H1 (cell line): ENCODE results near the gene GMEB2. TPM values are rescaled to one million over a fixed set of nuclear protein-coding genes. Genes with fewer than 3 reads are reported as not detected.
A peak's percentile ranks its signal among the peaks of the same experiment; 100 is the strongest.

Source experiments
- CTCF ChIA-PET: fragments of 300-600 bp; sonication (Branson Sonifier 250); formaldehyde crosslinking; loops from one replicate; lab custom pipeline; 2021; ENCODE audit not compliant: partially characterized antibody; lab: Charles Lee
- POLR2A ChIA-PET: fragments of 300-600 bp; sonication (Branson Sonifier 250); formaldehyde crosslinking; loops from one replicate; lab custom pipeline; 2021; ENCODE audit warnings: inconsistent platforms; ENCODE audit not compliant: partially characterized antibody; lab: Charles Lee
- DNase-seq, 2 experiments: peaks; one replicate each; pipeline versions ENCODE4 v3.0.0 to v3.0.0-alpha.2; 2010 to 2022; ENCODE audit warnings: low spot score in 2 of 2, low read depth in 1 of 2, mixed read lengths in 1 of 2
- FAIRE-seq: peaks from 2 replicates; lab custom pipeline; 2011; peaks lifted over from hg19 to GRCh38; lab: Jason Lieb, UNC
- H2AFZ ChIP-seq: 2 replicates; pipeline ENCODE4 v1.8.1; 2012; ENCODE audit warnings: low read length, inconsistent platforms
- H2AK5ac ChIP-seq: 2 replicates; pipeline ENCODE4 v1.6.1; 2013; ENCODE audit warnings: low read depth, low read length
- H2BK120ac ChIP-seq: replicated peaks from 2 replicates; pipeline ENCODE3; 2013; ENCODE audit warnings: low read depth, low read length, inconsistent platforms
- H2BK12ac ChIP-seq: 2 replicates; pipeline ENCODE4 v1.6.1; 2013; ENCODE audit warnings: low read depth, low read length
- H2BK15ac ChIP-seq: 2 replicates; pipeline ENCODE4 v1.6.1; 2013; ENCODE audit warnings: low read length
- H2BK20ac ChIP-seq: 2 replicates; pipeline ENCODE4 v1.6.1; 2013; ENCODE audit warnings: low read length
- H2BK5ac ChIP-seq: 2 replicates; pipeline ENCODE4 v1.6.1; 2013; ENCODE audit warnings: low read depth, low read length
- H3K14ac ChIP-seq: 2 replicates; pipeline ENCODE4 v1.6.1; 2013; ENCODE audit warnings: inconsistent platforms; ENCODE audit not compliant: insufficient read length
- H3K18ac ChIP-seq: 2 replicates; pipeline ENCODE4 v1.6.1; 2013; ENCODE audit warnings: low read length; ENCODE audit errors: extremely low read depth
- H3K23ac ChIP-seq: 2 replicates; pipeline ENCODE4 v1.6.1; 2013; ENCODE audit warnings: inconsistent platforms; ENCODE audit not compliant: insufficient read length
- H3K23me2 ChIP-seq: 2 replicates; pipeline ENCODE4 v1.6.1; 2013; ENCODE audit warnings: low read depth, low read length
- H3K27ac ChIP-seq: 2 replicates; pipeline ENCODE4 v1.6.1; 2011; ENCODE audit warnings: low read depth, low read length, inconsistent platforms
- H3K27me3 ChIP-seq, 4 experiments: replicated peaks in 1 of 4; 1 replicate in 1 of 4; 2 replicates in 3 of 4; pipeline versions ENCODE4 v1.6.1 to v1.8.1; 2011 to 2013; ENCODE audit warnings: low read length in 3 of 4, mild to moderate bottlenecking in 3 of 4, inconsistent platforms in 2 of 4, mixed read lengths in 2 of 4, moderate library complexity in 1 of 4; ENCODE audit not compliant: control insufficient read depth in 3 of 4, insufficient read depth in 3 of 4; ENCODE audit errors: extremely low read depth in 1 of 4
- H3K36me3 ChIP-seq, 4 experiments: 2 replicates each; pipeline versions ENCODE4 v1.6.1 to v1.8.1; 2011 to 2013; ENCODE audit warnings: mild to moderate bottlenecking in 4 of 4, low read length in 3 of 4, moderate library complexity in 2 of 4, control low read depth in 1 of 4, inconsistent platforms in 1 of 4; ENCODE audit not compliant: insufficient read depth in 4 of 4, control insufficient read depth in 2 of 4
- H3K4ac ChIP-seq: replicated peaks from 2 replicates; pipeline ENCODE3; 2013; ENCODE audit warnings: low read length, low read depth, mixed read lengths, inconsistent platforms; ENCODE audit not compliant: insufficient read length
- H3K4me1 ChIP-seq, 4 experiments: replicated peaks in 1 of 4; 1 replicate in 1 of 4; 2 replicates in 3 of 4; pipeline versions ENCODE4 v1.6.1 to v1.8.1; 2011 to 2013; ENCODE audit warnings: low read length in 3 of 4, inconsistent platforms in 2 of 4, mixed read lengths in 1 of 4; ENCODE audit not compliant: insufficient read depth in 4 of 4, control insufficient read depth in 3 of 4
- H3K4me2 ChIP-seq, 2 experiments: 2 replicates each; pipeline versions ENCODE4 v1.6.1 to v1.8.1; 2011 to 2013; ENCODE audit warnings: low read depth in 2 of 2, low read length in 2 of 2, control low read depth in 1 of 2, inconsistent platforms in 1 of 2, mild to moderate bottlenecking in 1 of 2; ENCODE audit not compliant: insufficient read depth in 1 of 2
- H3K4me3 ChIP-seq, 4 experiments: fragments of 200-600, 300-600 bp in 1 of 4; sonication (generic), shearing (Covaris generic), sonication (Bioruptor Twin) in 1 of 4; 2 replicates each; pipeline versions ENCODE4 v1.5.1 to v1.8.1; 2011 to 2016; ENCODE audit warnings: low read length in 4 of 4, low read depth in 3 of 4, control low read depth in 2 of 4, inconsistent platforms in 2 of 4, mild to moderate bottlenecking in 2 of 4, mixed read lengths in 1 of 4, moderate library complexity in 1 of 4; ENCODE audit not compliant: insufficient read depth in 2 of 4; ENCODE audit errors: extremely low read depth in 1 of 4
- H3K56ac ChIP-seq: replicated peaks from 2 replicates; pipeline ENCODE3; 2013; ENCODE audit warnings: low read depth, mild to moderate bottlenecking, mixed read lengths, low read length, inconsistent platforms; ENCODE audit not compliant: insufficient read length
- H3K79me1 ChIP-seq: 2 replicates; pipeline ENCODE4 v1.6.1; 2013; ENCODE audit warnings: low read depth, low read length, control low read depth
- H3K79me2 ChIP-seq, 2 experiments: 2 replicates each; pipeline versions ENCODE4 v1.6.1 to v1.8.1; 2012 to 2013; ENCODE audit warnings: low read length in 2 of 2, mild to moderate bottlenecking in 2 of 2, inconsistent platforms in 1 of 2; ENCODE audit not compliant: insufficient read depth in 2 of 2, control insufficient read depth in 1 of 2
- H3K9ac ChIP-seq, 4 experiments: replicated peaks in 1 of 4; 1 replicate in 1 of 4; 2 replicates in 3 of 4; pipeline versions ENCODE4 v1.6.1 to v1.8.1; 2011 to 2013; ENCODE audit warnings: low read depth in 3 of 4, low read length in 3 of 4, control low read depth in 2 of 4, mild to moderate bottlenecking in 2 of 4, moderate library complexity in 2 of 4, inconsistent platforms in 1 of 4; ENCODE audit errors: extremely low read depth in 1 of 4
- H3K9me3 ChIP-seq, 2 experiments: 2 replicates each; pipeline versions ENCODE4 v1.6.1 to v1.8.1; 2012 to 2013; ENCODE audit warnings: mild to moderate bottlenecking in 2 of 2, moderate library complexity in 2 of 2, control low read depth in 1 of 2, inconsistent platforms in 1 of 2, low read depth in 1 of 2, low read length in 1 of 2, mixed read lengths in 1 of 2; ENCODE audit not compliant: insufficient read depth in 2 of 2
- H4K20me1 ChIP-seq, 2 experiments: replicated peaks in 1 of 2; 2 replicates each; pipeline versions ENCODE3 to v1.8.1; 2011 to 2013; ENCODE audit warnings: inconsistent platforms in 2 of 2, low read length in 2 of 2, mild to moderate bottlenecking in 1 of 2; ENCODE audit not compliant: insufficient read depth in 2 of 2, control insufficient read depth in 1 of 2
- H4K5ac ChIP-seq: 2 replicates; pipeline ENCODE4 v1.6.1; 2013; ENCODE audit warnings: low read length, low read depth, mixed read lengths, inconsistent platforms; ENCODE audit not compliant: insufficient read length
- H4K8ac ChIP-seq: 2 replicates; pipeline ENCODE4 v1.8.0; 2013; ENCODE audit warnings: mild to moderate bottlenecking, moderate library complexity, low read length, inconsistent platforms; ENCODE audit not compliant: insufficient read depth; ENCODE audit errors: extremely low read depth
- H4K91ac ChIP-seq: replicated peaks from 2 replicates; pipeline ENCODE3; 2013; ENCODE audit warnings: low read length, mixed read lengths, inconsistent platforms; ENCODE audit not compliant: insufficient read length
- BRCA1 ChIP-seq: IDR thresholded peaks from 2 replicates; pipeline ENCODE4 v1.6.1; 2012; ENCODE audit warnings: low read depth, low read length, improper control_type of control experiment
- CBX5 ChIP-seq: fragments of 300-800, 300-1000 bp; sonication (generic); IDR thresholded peaks from 2 replicates; pipeline ENCODE4 v1.7.1; 2016; ENCODE audit warnings: antibody characterized with exemption, low read length, low read depth
- CBX8 ChIP-seq: fragments of 300-800, 300-1000 bp; sonication (generic); IDR thresholded peaks from 2 replicates; pipeline ENCODE4 v1.7.1; 2016; ENCODE audit warnings: low read depth, low read length, borderline replicate concordance
- CHD2 ChIP-seq: IDR thresholded peaks from 2 replicates; pipeline ENCODE4 v1.6.1; 2012; ENCODE audit warnings: low read length, improper control_type of control experiment
- EP300 ChIP-seq, 2 experiments: IDR thresholded peaks; 1 replicate in 1 of 2; 2 replicates in 1 of 2; pipeline ENCODE4 v1.6.1; 2011 to 2012; ENCODE audit warnings: low read depth in 2 of 2, low read length in 2 of 2, mild to moderate bottlenecking in 2 of 2, borderline replicate concordance in 1 of 2, inconsistent platforms in 1 of 2, moderate library complexity in 1 of 2
- FOSL1 ChIP-seq: IDR thresholded peaks from 2 replicates; pipeline ENCODE4 v1.6.1; 2011; ENCODE audit warnings: mild to moderate bottlenecking, low read depth, low read length, moderate library complexity; ENCODE audit not compliant: insufficient read depth
- GABPA ChIP-seq: IDR thresholded peaks from 2 replicates; pipeline ENCODE4 v1.6.1; 2011; ENCODE audit warnings: mild to moderate bottlenecking, low read length, moderate library complexity, borderline replicate concordance; ENCODE audit not compliant: insufficient read depth
- KDM4A ChIP-seq: IDR thresholded peaks from one replicate; pipeline ENCODE4 v1.7.1; 2012; ENCODE audit warnings: low read depth, mild to moderate bottlenecking, moderate library complexity, low read length, inconsistent platforms; ENCODE audit not compliant: severe bottlenecking
- SIX5 ChIP-seq: IDR thresholded peaks from 2 replicates; pipeline ENCODE4 v1.6.1; 2011; ENCODE audit warnings: mild to moderate bottlenecking, low read depth, low read length
- SP1 ChIP-seq: IDR thresholded peaks from 2 replicates; pipeline ENCODE4 v1.6.1; 2011; ENCODE audit warnings: low read depth, low read length
- WGBS, 2 experiments: shearing (Covaris generic) in 1 of 2; methylation state at CpG; one replicate each; pipeline versions ENCODE4 v1.1.6 to v1.1.7; 2013 to 2015; ENCODE audit warnings: low lambda C conversion rate in 2 of 2, mixed read lengths in 2 of 2, inconsistent platforms in 1 of 2, low coverage in 1 of 2, missing lambda C conversion rate in 1 of 2; ENCODE audit not compliant: insufficient replicate concordance in 2 of 2, insufficient coverage in 1 of 2, insufficient read length in 1 of 2; ENCODE audit errors: extremely low coverage in 1 of 2, missing lambda C conversion rate in 1 of 2; 5-methylcytosine and 5-hydroxymethylcytosine counted together
- polyA plus RNA-seq, 7 experiments: library from polyadenylated mRNA; depleted of rRNA in 3 of 7; stranded (reverse) in 5 of 7; unstranded in 2 of 7; fragments of >200 nt in 5 of 7; fragments of 200-250 nt in 2 of 7; gene quantifications; 1 replicate in 5 of 7; 2 replicates in 1 of 7; 4 replicates in 1 of 7; pipeline versions ENCODE4 v1.2.1 to v1.2.3, GENCODE V29; 2011 to 2013; ENCODE audit warnings: missing spikeins in 2 of 7, mixed read lengths in 2 of 7
- total RNA-seq: library from RNA; stranded (reverse); fragmentation: NEBNext Ultra II Directional; extraction: Animal tissue kit (Norgen Biotek cat#: 25700); gene quantifications from 2 replicates; pipeline ENCODE4 v1.2.1, GENCODE V29; 2021

The GMEB2 gene
- total and polyA plus RNA-seq, 2 of the 8 experiments (the other 6 are each of a cell fraction or from before 2014, with no cell fraction given): 12.9 to 14.2 TPM

- FAIRE-seq (no peak), DNase-seq (no peak)
- H3K18ac ChIP-seq: no peak overlapping the region; the same call in 1 of the 2 replicates
- H3K79me1 ChIP-seq: no peaks in the 10 kb centered on the region
- no peak overlapping the region; the same call in 1 of the 2 replicates for H2AK5ac ChIP-seq
- H2BK15ac ChIP-seq: no peak overlapping the region; the same call in 1 of the 2 replicates
- no peak overlapping the region for H3K27ac ChIP-seq
- WGBS, 2 experiments: 87% methylated on average over 16 of the region's 20 CpGs; no CpG with 5 or more reads in 1 of the 2 experiments
- H2BK12ac ChIP-seq: peak overlapping the region; percentile 80; the same call in 1 of the 2 replicates
- H2BK120ac ChIP-seq: no peak overlapping the region
- H2BK5ac ChIP-seq: no peak overlapping the region
- H3K4me1 ChIP-seq: peaks cover 0 to 20% (median 7%) of the 10 kb centered on the region in 4 experiments; a peak in 6 of 7 replicates
- no peak overlapping the region; the same call in 1 of the 2 replicates for H4K8ac ChIP-seq
- no peaks in the 10 kb centered on the region for H3K79me2 ChIP-seq
- H3K9me3 ChIP-seq: no peaks in the 10 kb centered on the region
- no peak overlapping the region for H3K9ac ChIP-seq
- H3K36me3 ChIP-seq: no peaks in the 10 kb centered on the region
- no peaks in the 10 kb centered on the region for H3K23me2 ChIP-seq
- no peaks in the 10 kb centered on the region for H4K20me1 ChIP-seq
- no peak overlapping the region for H3K14ac ChIP-seq
- no peak overlapping the region for H3K56ac ChIP-seq
- CTCF ChIA-PET: interaction anchor here (0.7 to 1.5 kb wide), 11 partner anchors 9 to 1178 kb away, joined by 3 to 11 read pairs (median 4); partner anchors contain the start of genes PTK6 and TPD52L2
- H2BK20ac ChIP-seq: no peak overlapping the region
- H3K4me2 ChIP-seq: no peak overlapping the region
- no peaks in the 10 kb centered on the region for H3K27me3 ChIP-seq
- H3K4me3 ChIP-seq: no peak overlapping the region
- peak overlapping the region; percentile 40 for H4K91ac ChIP-seq
- POLR2A ChIA-PET: interaction anchor here (1.5 to 2.3 kb wide), 3 partner anchors 12 to 25 kb away, joined by 3 to 10 read pairs (median 5); partner anchors contain the start of gene PPDPF
- no peak overlapping the region for H3K4ac ChIP-seq
- H3K23ac ChIP-seq: no peak overlapping the region
- no peak overlapping the region for H2AFZ ChIP-seq
- no peak overlapping the region for H4K5ac ChIP-seq
- no peak for TF ChIP-seq KDM4A
- no peak for TF ChIP-seq EP300 (IDR thresholded peaks at IDR 0.05; ENCODE audit: borderline replicate concordance in 1 of 2, low read depth in 2 of 2, low read length in 2 of 2)
- TF ChIP-seq CBX5: no peak
- no peak for TF ChIP-seq BRCA1
- TF ChIP-seq FOSL1: no peak
- TF ChIP-seq CHD2: no peak
- no peak for TF ChIP-seq SIX5
- no peak for TF ChIP-seq SP1
- no peak for TF ChIP-seq GABPA
- TF ChIP-seq CBX8: no peak
These were observed 80.5 kb downstream of the GMEB2 start for GRCh38 chr20:63546256-63546955.
